Loucy (cell line): ENCODE measurements around the gene GABPA.

ENCODE experiments used
- H2AFZ ChIP-seq: fragments of 200-600 bp; sonication (generic); 2 replicates; pipeline ENCODE4 v1.6.0; 2016; ENCODE audit warnings: antibody characterized with exemption, mild to moderate bottlenecking, low read length, moderate library complexity
- H3F3A ChIP-seq: fragments of 200-600 bp; 2 replicates; pipeline ENCODE4 v1.6.0; 2016; ENCODE audit warnings: antibody characterized with exemption, low read depth, mild to moderate bottlenecking
- H3K27me3 ChIP-seq: fragments of 200-600 bp; sonication (generic); 2 replicates; pipeline ENCODE4 v1.6.1; 2014; ENCODE audit warnings: low read length, mild to moderate bottlenecking; ENCODE audit not compliant: insufficient read depth, poor library complexity, severe bottlenecking
- H3K36me3 ChIP-seq: fragments of 200-600 bp; sonication (generic); 2 replicates; pipeline ENCODE4 v1.6.1; 2016; ENCODE audit warnings: low read length; ENCODE audit not compliant: insufficient read depth
- H3K4me1 ChIP-seq: fragments of 200-600 bp; sonication (generic); 2 replicates; pipeline ENCODE4 v1.5.1; 2014; ENCODE audit warnings: low read length, mild to moderate bottlenecking; ENCODE audit not compliant: insufficient read depth, poor library complexity, severe bottlenecking
- H3K4me2 ChIP-seq: fragments of 200-600 bp; sonication (generic); 2 replicates; pipeline ENCODE4 v1.6.0; 2014; ENCODE audit warnings: antibody characterized with exemption, low read length, low read depth, mild to moderate bottlenecking; ENCODE audit not compliant: poor library complexity, severe bottlenecking
- H3K4me3 ChIP-seq: fragments of 200-600 bp; sonication (generic); 2 replicates; pipeline ENCODE4 v1.5.1; 2014; ENCODE audit warnings: low read length, mild to moderate bottlenecking, mixed read lengths; ENCODE audit not compliant: poor library complexity, severe bottlenecking
- H3K79me2 ChIP-seq: fragments of 200-600 bp; sonication (generic); 2 replicates; pipeline ENCODE4 v1.6.1; 2014; ENCODE audit warnings: low read length; ENCODE audit not compliant: insufficient read depth
- H3K9ac ChIP-seq: fragments of 200-600 bp; sonication (generic); 2 replicates; pipeline ENCODE4 v1.6.0; 2014; ENCODE audit warnings: mild to moderate bottlenecking, low read depth, low read length, moderate library complexity; ENCODE audit not compliant: poor library complexity, severe bottlenecking
- H3K9me2 ChIP-seq: fragments of 200-600 bp; sonication (generic); replicated peaks from 2 replicates; pipeline ENCODE4 v1.6.1; 2016; ENCODE audit warnings: low read depth, low read length, mixed read lengths
- H3K9me3 ChIP-seq: fragments of 200-600 bp; sonication (generic); 2 replicates; pipeline ENCODE4 v1.6.1; 2014; ENCODE audit warnings: mild to moderate bottlenecking, antibody characterized with exemption, low read length, low read depth; ENCODE audit not compliant: insufficient read depth
- H4K20me1 ChIP-seq: fragments of 200-600 bp; sonication (generic); 2 replicates; pipeline ENCODE4 v1.6.0; 2014; ENCODE audit warnings: antibody characterized with exemption, low read length, mild to moderate bottlenecking; ENCODE audit not compliant: insufficient read depth, poor library complexity, severe bottlenecking
- CTCF ChIP-seq: fragments of 200-600 bp; sonication (generic); conservative IDR thresholded peaks from 2 replicates; pipeline ENCODE4 v1.5.1; 2014; ENCODE audit warnings: mild to moderate bottlenecking, antibody characterized with exemption, low read length
- EZH2phosphoT487 ChIP-seq: fragments of 200-600 bp; IDR thresholded peaks from 2 replicates; pipeline ENCODE4 v1.6.1; 2018; ENCODE audit warnings: antibody characterized with exemption, mild to moderate bottlenecking, moderate library complexity, borderline replicate concordance

Gene GABPA

DNA sequence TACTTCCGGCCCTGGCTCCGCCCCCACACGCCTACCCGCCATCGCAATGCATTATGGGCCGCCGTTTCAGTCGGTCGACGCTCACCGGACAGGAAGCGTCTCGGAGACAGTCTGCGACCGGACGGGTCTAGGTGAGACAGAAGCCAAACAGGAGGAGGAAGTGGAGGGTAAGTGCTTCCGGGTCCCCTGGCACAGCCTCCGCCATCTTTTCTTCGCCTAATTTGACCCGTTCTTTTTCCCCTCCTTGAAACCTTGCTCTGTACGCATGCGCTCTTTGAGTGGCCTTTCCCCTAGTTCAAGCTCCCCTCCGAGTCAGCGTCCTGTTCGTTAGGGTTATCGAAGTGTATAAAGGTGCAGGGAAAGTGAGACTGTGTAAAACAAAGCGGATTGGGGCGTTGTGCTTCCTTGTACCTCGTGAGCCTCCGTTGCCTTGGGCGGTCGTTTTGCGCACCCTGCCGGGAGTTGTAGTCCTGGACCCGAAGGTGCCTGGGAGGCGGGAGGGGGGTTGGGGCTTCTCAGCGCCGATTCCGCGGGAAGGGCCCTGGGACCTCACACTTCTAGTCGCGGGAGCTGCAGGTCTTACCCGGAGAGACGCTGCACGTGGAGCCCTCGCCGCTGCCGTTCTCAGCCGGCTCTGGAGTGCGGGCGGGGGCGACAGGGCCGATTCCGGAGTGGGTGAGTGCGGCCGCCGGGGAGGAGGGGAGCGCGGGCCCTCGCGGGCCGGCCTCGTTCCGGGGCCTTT, at the start of gene GABPA, which contains the start of gene ATP5PF:
GABPA (plus strand) TSS at position 69 of the 742 bp plus-strand sequence. CDS start 6,627 bp downstream, outside the sequence.
ATP5PF (minus strand) TSS at position 1 of the 742 bp plus-strand sequence. CDS start 5,110 bp downstream, outside the sequence.
- peaks cover 25% of the 10 kb centered on the region for H4K20me1 ChIP-seq

GRCh38 chr21:25687787-25688186, 47.0 kb upstream of the GABPA start:
- no peak overlapping the region for H2AFZ ChIP-seq
- no peak for TF ChIP-seq CTCF
- no peak for TF ChIP-seq EZH2phosphoT487
- no peaks in the 10 kb centered on the region for H3K36me3 ChIP-seq

More for the DNA sequence above, at the start of gene GABPA, which contains the start of gene ATP5PF:
- H2AFZ ChIP-seq, result peak within 1 kb of the TSS; percentile 97
- peaks cover 2% of the 10 kb centered on the region; the same call in 1 of the 2 replicates for H3K36me3 ChIP-seq
- H3K4me3 ChIP-seq, result peak within 1 kb of the TSS; percentile 97
- no peaks in the 10 kb centered on the region for H3K9me3 ChIP-seq
- H3K79me2 ChIP-seq, result peaks cover 88% of the 10 kb centered on the region
- H3K27me3 ChIP-seq, result no peaks in the 10 kb centered on the region
- H3K4me2 ChIP-seq, result peak within 1 kb of the TSS; percentile 84
- H3K9ac ChIP-seq, result peak within 1 kb of the TSS; percentile 97
- TF ChIP-seq CTCF (no peak), EZH2phosphoT487 (no peak)
- H3K4me1 ChIP-seq, result peaks cover 51% of the 10 kb centered on the region
- H3F3A ChIP-seq, result no peaks in the 10 kb centered on the region
- H3K9me2 ChIP-seq, result no peaks in the 10 kb centered on the region

DNA sequence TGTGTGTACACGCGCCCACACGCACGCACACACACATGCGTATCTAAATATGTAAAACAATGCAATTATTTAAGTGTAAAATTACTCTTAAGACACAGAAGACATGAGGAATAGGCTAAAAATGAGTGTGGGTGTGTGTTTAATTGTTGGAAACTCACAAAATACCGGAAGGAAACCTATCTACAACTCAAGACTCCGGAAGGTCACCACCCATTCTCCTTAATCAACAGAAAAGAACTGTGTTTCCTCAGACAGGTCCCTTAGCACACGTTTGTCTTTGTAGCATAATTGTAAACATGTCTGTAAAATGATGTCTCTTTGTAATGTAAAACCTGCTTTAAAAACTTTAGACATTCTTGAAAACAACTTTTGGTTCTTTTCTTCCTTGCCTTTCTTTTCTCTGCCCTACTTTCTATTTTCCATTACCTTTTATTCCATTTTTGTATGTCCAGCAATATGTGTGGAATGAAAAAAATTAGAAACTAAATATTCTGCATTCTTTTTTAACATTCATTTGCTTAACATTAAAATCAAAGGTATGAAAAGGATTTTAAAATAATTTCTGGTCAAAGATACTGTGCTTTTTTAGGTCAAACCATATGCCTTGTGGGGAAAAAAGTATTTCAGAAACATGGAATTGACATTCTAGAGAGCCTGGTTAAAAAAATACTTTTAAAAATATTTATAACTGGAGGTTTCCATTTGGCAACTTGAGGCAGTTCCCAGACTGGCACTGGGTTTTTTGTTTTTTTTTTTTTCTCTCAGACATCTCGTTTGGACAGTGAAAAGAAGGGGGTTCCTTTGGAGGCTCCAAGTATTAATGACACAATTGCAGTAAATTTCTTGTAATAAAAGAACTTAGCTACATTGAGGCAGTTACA, 46.3 kb upstream of the GABPA start:
- Histone ChIP-seq H3K9me2 (no peaks in the 10 kb centered on the region), H3K36me3 (no peaks in the 10 kb centered on the region), H3K4me2 (no peak overlapping the region), H3K4me1 (no peaks in the 10 kb centered on the region), H3K4me3 (no peak overlapping the region), H4K20me1 (no peaks in the 10 kb centered on the region), H3F3A (no peaks in the 10 kb centered on the region), H3K9ac (no peak overlapping the region), H3K79me2 (no peaks in the 10 kb centered on the region), H3K27me3 (no peaks in the 10 kb centered on the region), H3K9me3 (no peaks in the 10 kb centered on the region), H2AFZ (no peak overlapping the region)
- no peak for TF ChIP-seq EZH2phosphoT487
- TF ChIP-seq CTCF, result no peak

More at GRCh38 chr21:25687787-25688186, 47.0 kb upstream of the GABPA start:
- H3K27me3 ChIP-seq, result no peaks in the 10 kb centered on the region
- H4K20me1 ChIP-seq, result no peaks in the 10 kb centered on the region
- H3K4me3 ChIP-seq, result no peak overlapping the region
- H3K4me1 ChIP-seq, result no peaks in the 10 kb centered on the region
- no peaks in the 10 kb centered on the region for H3K9me2 ChIP-seq
- H3K9ac ChIP-seq, result no peak overlapping the region
- no peak overlapping the region for H3K4me2 ChIP-seq
- no peaks in the 10 kb centered on the region for H3F3A ChIP-seq
- no peaks in the 10 kb centered on the region for H3K79me2 ChIP-seq
- no peaks in the 10 kb centered on the region for H3K9me3 ChIP-seq
